Measurements from ENCODE around the gene GBA2.

GBA2 gene

GRCh38 chr9:35763803-35764202 is 14.8 kb upstream of the GBA2 start:
- DNase-seq, result no peak

GRCh38 chr9:35763181-35763580 is 14.2 kb upstream of the GBA2 start:
- DNase-seq, result no peak

- peak; percentile 69 for DNase-seq
Measured at GRCh38 chr9:35760651-35761050, 11.6 kb upstream of the GBA2 start.

- DNase-seq, result no peak
Measured at GRCh38 chr9:35759795-35760194, 10.8 kb upstream of the GBA2 start.

- DNase-seq, result no peak
Measured at GRCh38 chr9:35758475-35759050, 9.5 kb upstream of the GBA2 start.

- DNase-seq, result no peak
Measured at GRCh38 chr9:35757892-35758275, 8.9 kb upstream of the GBA2 start.

GRCh38 chr9:35757226-35757891 is 8.3 kb upstream of the GBA2 start:
- DNase-seq, result no peak

- DNase-seq, result no peak
Measured at GRCh38 chr9:35756275-35757225, 7.5 kb upstream of the GBA2 start.

GRCh38 chr9:35755071-35755470 is 6.0 kb upstream of the GBA2 start:
- no peak for DNase-seq

GRCh38 chr9:35754264-35754663 is 5.2 kb upstream of the GBA2 start, which contains the start of gene MSMP:
MSMP (minus strand) TSS chr9:35754276; CDS start chr9:35754129, 147 bp downstream.
- DNase-seq, result no peak

- DNase-seq, result no peak
Measured at GRCh38 chr9:35753466-35753865, 4.4 kb upstream of the GBA2 start.

GRCh38 chr9:35750256-35750531 is 1.2 kb upstream of the GBA2 start:
- DNase-seq, result no peak

- no peak for DNase-seq
Measured at GRCh38 chr9:35749515-35750255, 657 bp upstream of the GBA2 start.

GRCh38 chr9:35748242-35748857 is 678 bp downstream of the GBA2 start:
- DNase-seq, result no peak

- DNase-seq, result no peak
Measured at GRCh38 chr9:35746583-35746982, 2.4 kb downstream of the GBA2 start.

- DNase-seq, result no peak
Measured at GRCh38 chr9:35745569-35745968, 3.5 kb downstream of the GBA2 start.

GRCh38 chr9:35743880-35744518 is 5.0 kb downstream of the GBA2 start:
- no peak for DNase-seq

GRCh38 chr9:35743452-35743851 is 5.6 kb downstream of the GBA2 start:
- no peak for DNase-seq

- no peak for DNase-seq
Measured at GRCh38 chr9:35741740-35742139, 7.3 kb downstream of the GBA2 start.

- no peak for DNase-seq
Measured at GRCh38 chr9:35740243-35740642, 8.8 kb downstream of the GBA2 start.

GRCh38 chr9:35738924-35739323 is 10.1 kb downstream of the GBA2 start:
- DNase-seq, result no peak

- no peak for DNase-seq
Measured at GRCh38 chr9:35738186-35738585, 10.8 kb downstream of the GBA2 start.
